HG02759 (cell line): ENCODE results near the gene ARHGAP32.

Experiments used
- ATAC-seq: cut with Tn5 transposase; IDR thresholded peaks from one replicate; pipeline ENCODE4 v1.9.1; 2021; ENCODE audit warnings: mild to moderate bottlenecking, moderate library complexity; ENCODE audit not compliant: unreplicated experiment

The ARHGAP32 gene

GRCh38 chr11:129117595-129118350 lies 74.4 kb downstream of the ARHGAP32 start:
- peak; percentile 67 for ATAC-seq

GRCh38 chr11:129115652-129116586 lies 76.2 kb downstream of the ARHGAP32 start:
- no peak for ATAC-seq

GRCh38 chr11:129109701-129110100 lies 82.4 kb downstream of the ARHGAP32 start:
- no peak for ATAC-seq

GRCh38 chr11:129106788-129107187 lies 85.3 kb downstream of the ARHGAP32 start:
- no peak for ATAC-seq

GRCh38 chr11:129102756-129103155 lies 89.4 kb downstream of the ARHGAP32 start:
- no peak for ATAC-seq

GRCh38 chr11:129102225-129102624 lies 89.9 kb downstream of the ARHGAP32 start:
- ATAC-seq: no peak

- no peak for ATAC-seq
Observed at GRCh38 chr11:129093283-129093682, 98.8 kb downstream of the ARHGAP32 start.

GRCh38 chr11:129090056-129090455 lies 102.1 kb downstream of the ARHGAP32 start:
- ATAC-seq: no peak

GRCh38 chr11:129089279-129089678 lies 102.8 kb downstream of the ARHGAP32 start:
- ATAC-seq: no peak

GRCh38 chr11:129086976-129087375 lies 105.1 kb downstream of the ARHGAP32 start:
- ATAC-seq: no peak

GRCh38 chr11:129077191-129077590 lies 114.9 kb downstream of the ARHGAP32 start:
- ATAC-seq: no peak

- ATAC-seq: no peak
Observed at GRCh38 chr11:129075757-129076156, 116.4 kb downstream of the ARHGAP32 start.

GRCh38 chr11:129067454-129067853 lies 124.7 kb downstream of the ARHGAP32 start:
- ATAC-seq: no peak

- ATAC-seq: no peak
Observed at GRCh38 chr11:129066229-129066628, 125.9 kb downstream of the ARHGAP32 start.

- ATAC-seq: no peak
Observed at GRCh38 chr11:129063118-129063517, 129.0 kb downstream of the ARHGAP32 start.

- no peak for ATAC-seq
Observed at GRCh38 chr11:129061492-129062230, 130.5 kb downstream of the ARHGAP32 start.

GRCh38 chr11:129056916-129057315 lies 135.2 kb downstream of the ARHGAP32 start:
- no peak for ATAC-seq

GRCh38 chr11:129055196-129055595 lies 136.9 kb downstream of the ARHGAP32 start:
- no peak for ATAC-seq

GRCh38 chr11:129048911-129049310 lies 143.2 kb downstream of the ARHGAP32 start:
- no peak for ATAC-seq

GRCh38 chr11:129045150-129045549 lies 147.0 kb downstream of the ARHGAP32 start:
- no peak for ATAC-seq

- ATAC-seq: no peak
Observed at GRCh38 chr11:129042503-129042902, 149.6 kb downstream of the ARHGAP32 start.
